ENCODE data around the gene CTSW. TPM values are rescaled to one million over a fixed set of nuclear protein-coding genes. Genes with fewer than 3 reads are reported as not detected.
"Not testable (repeated sequence)": the region's sequence is repeated elsewhere in the genome, so short reads cannot be mapped to it uniquely, and the experiment has no call there.

CTSW gene
- total RNA-seq, 2 experiments from 2014 or later = 20.6 to 21.6 TPM

DNA sequence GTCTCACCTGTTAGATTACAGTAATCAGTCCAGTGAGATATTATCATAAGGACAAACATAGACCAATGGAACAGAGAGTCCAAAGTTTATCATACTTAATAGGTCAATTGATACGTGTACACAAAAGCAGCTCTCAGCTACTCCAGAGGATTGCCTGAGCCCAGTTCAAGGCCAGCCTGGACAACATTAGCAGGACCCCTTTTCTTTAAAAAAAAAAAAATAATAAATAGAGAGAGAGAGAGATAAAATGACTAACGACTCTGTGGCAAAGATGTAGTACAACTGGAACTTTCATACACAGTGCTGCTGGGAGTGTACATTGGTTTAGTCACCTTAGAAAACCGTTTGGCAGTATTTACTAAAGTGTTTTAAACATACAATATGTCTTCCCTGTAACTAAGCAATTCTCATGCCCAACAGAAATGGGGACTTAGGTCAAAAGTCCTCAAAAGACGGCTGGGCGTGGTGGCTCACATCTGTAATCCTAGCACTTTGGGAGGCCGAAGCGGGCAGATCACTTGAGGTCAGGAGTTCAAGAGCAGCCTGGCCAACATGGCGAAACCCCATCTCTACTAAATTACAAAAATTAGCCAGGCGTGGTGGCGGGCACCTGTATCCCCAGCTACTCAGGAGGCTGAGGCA lies 35.3 kb upstream of the CTSW start:
- no peak overlapping the region for H3K27ac Mint-ChIP-seq

DNA sequence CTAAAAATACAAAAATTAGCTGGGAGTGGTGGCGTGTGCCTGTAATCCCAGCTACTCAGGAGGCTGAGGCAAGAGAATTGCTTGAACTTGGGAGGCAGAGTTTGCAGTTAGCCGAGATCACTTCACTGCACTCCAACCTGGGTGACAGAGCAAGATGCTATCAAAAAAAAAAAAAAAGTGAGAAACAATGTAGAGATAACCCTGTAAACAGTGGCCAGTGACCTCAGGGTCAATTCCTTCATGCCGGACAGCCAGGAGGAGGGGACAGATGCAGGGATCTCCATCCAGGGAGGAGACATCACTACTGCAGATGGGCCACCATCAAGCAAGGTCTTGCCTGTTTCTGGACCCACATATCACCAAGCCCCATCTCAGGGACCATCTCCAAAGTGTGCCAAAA lies 31.9 kb upstream of the CTSW start:
- POLR2A ChIA-PET = no interaction called here
- H3K4me1 ChIP-seq (ENCODE audit: insufficient read depth, low read length) = no peaks in the 10 kb centered on the region
- H3K36me3 ChIP-seq (ENCODE audit: insufficient read depth, low read length) = peaks cover 19% of the 10 kb centered on the region
- Mint-ChIP-seq H3K9me3 (no peaks in the 10 kb centered on the region), H3K4me3 (no peak overlapping the region), H3K36me3 (ENCODE audit: low read depth) (peaks cover 15% of the 10 kb centered on the region), H3K4me1 (ENCODE audit: low read depth) (no peaks in the 10 kb centered on the region), H3K27ac (no peak overlapping the region), H3K27me3 (no peaks in the 10 kb centered on the region)
- ATAC-seq (ENCODE audit: poor library complexity) = no peak
- CTCF ChIA-PET = interaction anchor here (0.5 kb wide), 1 partner anchor 142 kb away, joined by 3 read pairs; no protein-coding TSS in a partner anchor
- H3K27ac ChIP-seq (ENCODE audit: low read depth in 1 of 2, low read length in 2 of 2) = no peak overlapping the region
- no peak for DNase-seq
- TF ChIP-seq, protein P1, sequence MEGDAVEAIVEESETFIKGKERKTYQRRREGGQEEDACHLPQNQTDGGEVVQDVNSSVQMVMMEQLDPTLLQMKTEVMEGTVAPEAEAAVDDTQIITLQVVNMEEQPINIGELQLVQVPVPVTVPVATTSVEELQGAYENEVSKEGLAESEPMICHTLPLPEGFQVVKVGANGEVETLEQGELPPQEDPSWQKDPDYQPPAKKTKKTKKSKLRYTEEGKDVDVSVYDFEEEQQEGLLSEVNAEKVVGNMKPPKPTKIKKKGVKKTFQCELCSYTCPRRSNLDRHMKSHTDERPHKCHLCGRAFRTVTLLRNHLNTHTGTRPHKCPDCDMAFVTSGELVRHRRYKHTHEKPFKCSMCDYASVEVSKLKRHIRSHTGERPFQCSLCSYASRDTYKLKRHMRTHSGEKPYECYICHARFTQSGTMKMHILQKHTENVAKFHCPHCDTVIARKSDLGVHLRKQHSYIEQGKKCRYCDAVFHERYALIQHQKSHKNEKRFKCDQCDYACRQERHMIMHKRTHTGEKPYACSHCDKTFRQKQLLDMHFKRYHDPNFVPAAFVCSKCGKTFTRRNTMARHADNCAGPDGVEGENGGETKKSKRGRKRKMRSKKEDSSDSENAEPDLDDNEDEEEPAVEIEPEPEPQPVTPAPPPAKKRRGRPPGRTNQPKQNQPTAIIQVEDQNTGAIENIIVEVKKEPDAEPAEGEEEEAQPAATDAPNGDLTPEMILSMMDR (IDR thresholded peaks at IDR 0.05) = no peak
- H3K4me3 ChIP-seq (ENCODE audit: low read length) = no peak overlapping the region
- peaks cover 7 to 20% of the 10 kb centered on the region in 2 experiments for H3K9me3 ChIP-seq (ENCODE audit: control insufficient read depth in 1 of 2, insufficient read depth in 1 of 2, low read length in 2 of 2)
- intact Hi-C loops (cut with DNase I, micrococcal nuclease) = no loop called here
- H3K27me3 ChIP-seq (ENCODE audit: control insufficient read depth in 1 of 2, insufficient read depth in 2 of 2, low read length in 2 of 2) = no peaks in the 10 kb centered on the region

More for the DNA sequence above, 35.3 kb upstream of the CTSW start:
- no peak overlapping the region for H3K4me3 ChIP-seq (ENCODE audit: low read length)
- ChIA-PET CTCF (no interaction called here), POLR2A (no interaction called here)
- H3K36me3 ChIP-seq (ENCODE audit: insufficient read depth, low read length) = no peaks in the 10 kb centered on the region
- Mint-ChIP-seq H3K9me3 (no peaks in the 10 kb centered on the region), H3K4me1 (ENCODE audit: low read depth) (no peaks in the 10 kb centered on the region), H3K36me3 (ENCODE audit: low read depth) (no peaks in the 10 kb centered on the region), H3K4me3 (no peak overlapping the region), H3K27me3 (no peaks in the 10 kb centered on the region)
- H3K27me3 ChIP-seq (ENCODE audit: control insufficient read depth in 1 of 2, insufficient read depth in 2 of 2, low read length in 2 of 2) = no peaks in the 10 kb centered on the region
- H3K9me3 ChIP-seq (ENCODE audit: control insufficient read depth in 1 of 2, insufficient read depth in 1 of 2, low read length in 2 of 2) = no peaks in the 10 kb centered on the region
- no peaks in the 10 kb centered on the region for H3K4me1 ChIP-seq (ENCODE audit: insufficient read depth, low read length)
- DNase-seq (no peak), ATAC-seq (ENCODE audit: poor library complexity) (no peak)
- no peak overlapping the region for H3K27ac ChIP-seq (ENCODE audit: low read depth in 1 of 2, low read length in 2 of 2)
- TF ChIP-seq, protein P1 (IDR thresholded peaks at IDR 0.05) = no peak
- intact Hi-C loops (cut with DNase I, micrococcal nuclease) = no loop called here

DNA sequence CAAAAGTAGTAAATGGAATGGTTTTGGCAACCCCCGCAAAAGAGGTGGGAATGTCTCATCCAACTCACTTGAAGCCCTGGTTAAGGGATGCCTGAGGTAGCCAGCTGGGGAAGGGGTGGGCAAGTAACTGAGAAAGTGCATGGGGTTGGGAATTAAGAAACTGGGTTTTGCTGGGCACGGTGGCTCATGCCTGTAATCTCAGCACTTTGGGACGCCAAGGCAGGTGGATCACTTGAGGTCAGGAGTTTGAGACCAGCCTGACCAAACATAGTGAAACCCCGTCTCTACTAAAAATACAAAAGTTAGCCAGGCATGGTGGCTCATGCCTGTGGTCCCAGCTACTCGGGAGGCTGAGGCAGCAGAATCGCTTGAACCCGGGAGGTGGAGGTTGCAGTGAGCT lies 30.9 kb upstream of the CTSW start:
- H3K4me1 Mint-ChIP-seq (ENCODE audit: low read depth); H3K4me3 Mint-ChIP-seq; intact Hi-C loops (cut with DNase I, micrococcal nuclease); H3K27me3 Mint-ChIP-seq; ATAC-seq (ENCODE audit: poor library complexity); H3K4me1 ChIP-seq (ENCODE audit: insufficient read depth, low read length); H3K27ac ChIP-seq (ENCODE audit: low read depth in 1 of 2, low read length in 2 of 2); H3K4me3 ChIP-seq (ENCODE audit: low read length); H3K27ac Mint-ChIP-seq; CTCF ChIA-PET; DNase-seq; H3K27me3 ChIP-seq (ENCODE audit: control insufficient read depth in 1 of 2, insufficient read depth in 2 of 2, low read length in 2 of 2); H3K9me3 Mint-ChIP-seq: not testable (repeated sequence)
- POLR2A ChIA-PET = interaction anchor here (0.5 to 1.3 kb wide), 3 partner anchors 10 to 50 kb away, joined by 3 read pairs; no protein-coding TSS in a partner anchor
- peaks cover 24% of the 10 kb centered on the region for H3K36me3 Mint-ChIP-seq (ENCODE audit: low read depth)
- H3K36me3 ChIP-seq (ENCODE audit: insufficient read depth, low read length) = peaks cover 29% of the 10 kb centered on the region
- H3K9me3 ChIP-seq (ENCODE audit: control insufficient read depth in 1 of 2, insufficient read depth in 1 of 2, low read length in 2 of 2) = peaks cover 7 to 23% of the 10 kb centered on the region in 2 experiments

DNA sequence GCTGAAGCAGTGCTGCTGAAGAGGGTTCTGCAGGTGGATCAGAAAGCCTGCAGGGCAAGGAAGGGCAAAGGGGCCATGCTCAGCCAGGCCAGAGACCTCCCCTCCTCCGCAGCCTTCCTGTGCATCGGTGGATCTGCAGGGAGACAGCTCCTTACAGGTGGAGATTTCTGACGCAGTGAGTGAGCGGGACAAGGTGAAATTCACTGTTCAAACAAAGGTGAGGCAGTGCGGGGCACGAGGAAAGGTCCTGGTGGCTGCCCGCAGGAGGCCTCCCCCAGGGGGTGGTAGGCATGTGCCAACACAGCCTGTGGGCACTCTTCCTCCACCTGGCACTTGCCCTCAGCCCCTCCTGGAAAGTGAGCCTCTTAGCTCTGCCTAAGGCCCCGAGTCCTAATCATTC lies 30.3 kb upstream of the CTSW start:
- POLR2A ChIA-PET = interaction anchor here (0.5 to 2.0 kb wide), 5 partner anchors 9 to 49 kb away, joined by 3 to 9 read pairs (median 3); partner anchors contain the start of genes CFL1, MUS81 and SNX32
- no peak overlapping the region for H3K4me3 Mint-ChIP-seq
- H3K4me1 Mint-ChIP-seq (ENCODE audit: low read depth) = peaks cover 2% of the 10 kb centered on the region

More for the DNA sequence above, 30.3 kb upstream of the CTSW start:
- Histone ChIP-seq H3K4me3 (ENCODE audit: low read length) (no peak overlapping the region), H3K9me3 (ENCODE audit: control insufficient read depth in 1 of 2, insufficient read depth in 1 of 2, low read length in 2 of 2) (peaks cover 7 to 23% of the 10 kb centered on the region in 2 experiments), H3K27ac (ENCODE audit: low read depth in 1 of 2, low read length in 2 of 2) (no peak overlapping the region), H3K36me3 (ENCODE audit: insufficient read depth, low read length) (peaks cover 36% of the 10 kb centered on the region), H3K4me1 (ENCODE audit: insufficient read depth, low read length) (peaks cover 14% of the 10 kb centered on the region), H3K27me3 (ENCODE audit: control insufficient read depth in 1 of 2, insufficient read depth in 2 of 2, low read length in 2 of 2) (no peaks in the 10 kb centered on the region)
- Mint-ChIP-seq H3K36me3 (ENCODE audit: low read depth) (peaks cover 31% of the 10 kb centered on the region), H3K27me3 (no peaks in the 10 kb centered on the region), H3K27ac (no peak overlapping the region), H3K9me3 (no peaks in the 10 kb centered on the region)
- TF ChIP-seq, protein P1 (IDR thresholded peaks at IDR 0.05) = no peak
- ATAC-seq (ENCODE audit: poor library complexity) (no peak), DNase-seq (peak in 1 of 14 experiments; percentile 23)
- intact Hi-C loops (cut with DNase I, micrococcal nuclease) = no loop called here
- CTCF ChIA-PET = no interaction called here

All from CD4-positive, alpha-beta T cell (primary cell).